ENCODE results near the gene BEST4. TPM values are rescaled to one million over a fixed set of nuclear protein-coding genes. Genes with fewer than 3 reads are reported as not detected.

BEST4 gene
- total and polyA plus RNA-seq, 2 experiments from 2014 or later = 0.48 to 0.83 TPM

DNA sequence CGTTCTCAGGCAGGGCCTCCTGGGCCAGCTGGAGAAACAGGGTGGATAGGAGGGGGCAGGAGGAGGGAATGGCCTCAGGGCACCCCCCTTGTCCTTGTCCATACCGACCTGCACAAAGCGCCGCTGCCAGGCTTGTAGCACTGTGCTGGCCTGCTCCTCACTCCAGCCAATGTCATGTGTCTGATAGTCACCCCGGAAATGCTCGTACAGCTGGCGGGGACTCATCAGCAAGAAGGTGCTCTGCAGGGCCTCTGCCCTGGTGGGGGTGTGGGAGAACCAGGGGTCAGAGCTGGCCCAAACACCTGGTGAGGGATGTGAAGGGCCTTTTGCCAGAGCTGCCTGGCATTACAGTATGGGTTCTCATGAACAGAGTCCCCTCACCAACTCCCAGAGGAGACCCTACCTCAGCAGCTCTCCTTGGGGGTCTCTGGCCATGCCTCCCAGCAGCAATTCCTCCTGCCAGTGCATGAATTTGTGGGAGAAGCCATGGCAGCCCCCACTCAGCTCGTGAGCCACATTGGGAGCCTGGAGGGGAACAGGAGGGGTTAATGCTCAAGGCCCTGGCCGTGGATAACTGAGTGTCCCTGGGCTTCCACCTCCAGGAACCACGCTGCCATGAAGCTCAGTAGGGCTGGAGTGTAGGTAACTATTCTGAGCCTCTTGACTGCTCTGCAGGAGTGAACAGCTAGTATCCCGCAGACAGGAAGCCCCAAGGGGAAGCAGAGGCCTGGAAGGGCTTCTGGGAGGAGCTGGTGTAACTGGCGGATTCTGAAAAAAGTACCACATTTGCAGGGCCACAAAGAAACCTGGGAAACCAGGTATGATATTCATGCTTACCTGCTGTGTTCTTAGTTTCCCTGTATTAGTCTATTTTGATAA lies 41.8 kb upstream of the BEST4 start:
- H3K9me3 ChIP-seq (ENCODE audit: low read depth) = no peaks in the 10 kb centered on the region
- no peak overlapping the region for H3K4me3 ChIP-seq
- H3K4me1 ChIP-seq (ENCODE audit: insufficient read depth) = no peaks in the 10 kb centered on the region
- H2AFZ ChIP-seq = no peak overlapping the region
- TF ChIP-seq EZH2 (IDR thresholded peaks at IDR 0.05; ENCODE audit: borderline replicate concordance) = no peak
- TF ChIP-seq EZH2phosphoT487 (IDR thresholded peaks at IDR 0.05; ENCODE audit: low read depth, severe bottlenecking, unreplicated experiment) = no peak
- TF ChIP-seq, protein P1, sequence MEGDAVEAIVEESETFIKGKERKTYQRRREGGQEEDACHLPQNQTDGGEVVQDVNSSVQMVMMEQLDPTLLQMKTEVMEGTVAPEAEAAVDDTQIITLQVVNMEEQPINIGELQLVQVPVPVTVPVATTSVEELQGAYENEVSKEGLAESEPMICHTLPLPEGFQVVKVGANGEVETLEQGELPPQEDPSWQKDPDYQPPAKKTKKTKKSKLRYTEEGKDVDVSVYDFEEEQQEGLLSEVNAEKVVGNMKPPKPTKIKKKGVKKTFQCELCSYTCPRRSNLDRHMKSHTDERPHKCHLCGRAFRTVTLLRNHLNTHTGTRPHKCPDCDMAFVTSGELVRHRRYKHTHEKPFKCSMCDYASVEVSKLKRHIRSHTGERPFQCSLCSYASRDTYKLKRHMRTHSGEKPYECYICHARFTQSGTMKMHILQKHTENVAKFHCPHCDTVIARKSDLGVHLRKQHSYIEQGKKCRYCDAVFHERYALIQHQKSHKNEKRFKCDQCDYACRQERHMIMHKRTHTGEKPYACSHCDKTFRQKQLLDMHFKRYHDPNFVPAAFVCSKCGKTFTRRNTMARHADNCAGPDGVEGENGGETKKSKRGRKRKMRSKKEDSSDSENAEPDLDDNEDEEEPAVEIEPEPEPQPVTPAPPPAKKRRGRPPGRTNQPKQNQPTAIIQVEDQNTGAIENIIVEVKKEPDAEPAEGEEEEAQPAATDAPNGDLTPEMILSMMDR (IDR thresholded peaks at IDR 0.05; ENCODE audit: poor library complexity) = no peak
- DNase-seq (ENCODE audit: low spot score) = no peak
- no peaks in the 10 kb centered on the region for H3K79me2 ChIP-seq
- H3K36me3 ChIP-seq (replicated peaks; ENCODE audit: insufficient read depth, low read depth) = no peaks in the 10 kb centered on the region
- H3K4me2 ChIP-seq = no peak overlapping the region
- H3K9me2 ChIP-seq (replicated peaks; ENCODE audit: insufficient read depth) = no peaks in the 10 kb centered on the region
- H4K20me1 ChIP-seq (ENCODE audit: insufficient read depth, poor library complexity, severe bottlenecking) = no peaks in the 10 kb centered on the region
- H3K27ac ChIP-seq = no peak overlapping the region
- 91% methylated on average over 12 of the region's 12 CpGs for WGBS (ENCODE audit: low lambda C conversion rate, missing lambda C conversion rate)
- H3K27me3 ChIP-seq = no peaks in the 10 kb centered on the region

DNA sequence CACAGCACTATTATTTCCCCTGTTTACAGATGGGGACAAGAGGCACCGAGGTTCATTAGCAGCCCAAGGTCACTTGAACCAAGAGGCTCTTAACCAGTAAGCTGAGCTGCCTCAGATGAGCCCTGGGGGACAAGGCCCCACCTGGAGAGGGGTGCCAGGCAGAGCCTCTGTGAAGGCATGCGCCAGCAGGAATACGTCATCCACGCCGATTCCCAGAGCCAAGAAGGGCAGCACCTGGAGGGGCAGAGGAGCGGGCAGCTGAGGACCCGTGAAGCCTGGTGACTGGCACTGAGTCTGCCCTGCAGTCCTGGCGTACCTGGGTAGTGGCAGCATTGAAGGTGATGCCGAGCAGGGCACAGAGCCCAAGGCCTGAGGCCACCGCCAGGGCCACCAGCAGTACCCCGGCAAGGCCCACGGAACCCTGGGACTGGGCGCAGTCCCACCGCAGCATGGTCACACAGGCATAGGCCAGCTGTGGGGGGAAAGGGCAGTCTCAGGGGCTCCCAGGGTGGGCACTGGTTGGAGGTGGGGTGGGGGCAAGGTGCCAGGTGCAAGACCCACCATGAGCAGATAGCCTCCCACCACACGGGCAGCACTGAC lies 41.0 kb upstream of the BEST4 start:
- no peaks in the 10 kb centered on the region for H3K36me3 ChIP-seq (replicated peaks; ENCODE audit: insufficient read depth, low read depth)
- H3K9me2 ChIP-seq (replicated peaks; ENCODE audit: insufficient read depth) = no peaks in the 10 kb centered on the region
- H3K27ac ChIP-seq = no peak overlapping the region
- no peaks in the 10 kb centered on the region for H3K79me2 ChIP-seq
- H3K4me3 ChIP-seq = no peak overlapping the region
- 96% methylated on average over 15 of the region's 15 CpGs for WGBS (ENCODE audit: low lambda C conversion rate, missing lambda C conversion rate)
- no peaks in the 10 kb centered on the region for H3K27me3 ChIP-seq
- no peaks in the 10 kb centered on the region for H3K4me1 ChIP-seq (ENCODE audit: insufficient read depth)
- no peak overlapping the region for H2AFZ ChIP-seq
- TF ChIP-seq EZH2phosphoT487 (IDR thresholded peaks at IDR 0.05; ENCODE audit: low read depth, severe bottlenecking, unreplicated experiment) (no peak), EZH2 (IDR thresholded peaks at IDR 0.05; ENCODE audit: borderline replicate concordance) (no peak)
- TF ChIP-seq, protein P1 (IDR thresholded peaks at IDR 0.05; ENCODE audit: poor library complexity) = no peak
- DNase-seq (ENCODE audit: low spot score) = no peak
- no peaks in the 10 kb centered on the region for H3K9me3 ChIP-seq (ENCODE audit: low read depth)
- H4K20me1 ChIP-seq (ENCODE audit: insufficient read depth, poor library complexity, severe bottlenecking) = no peaks in the 10 kb centered on the region
- H3K4me2 ChIP-seq = no peak overlapping the region

DNA sequence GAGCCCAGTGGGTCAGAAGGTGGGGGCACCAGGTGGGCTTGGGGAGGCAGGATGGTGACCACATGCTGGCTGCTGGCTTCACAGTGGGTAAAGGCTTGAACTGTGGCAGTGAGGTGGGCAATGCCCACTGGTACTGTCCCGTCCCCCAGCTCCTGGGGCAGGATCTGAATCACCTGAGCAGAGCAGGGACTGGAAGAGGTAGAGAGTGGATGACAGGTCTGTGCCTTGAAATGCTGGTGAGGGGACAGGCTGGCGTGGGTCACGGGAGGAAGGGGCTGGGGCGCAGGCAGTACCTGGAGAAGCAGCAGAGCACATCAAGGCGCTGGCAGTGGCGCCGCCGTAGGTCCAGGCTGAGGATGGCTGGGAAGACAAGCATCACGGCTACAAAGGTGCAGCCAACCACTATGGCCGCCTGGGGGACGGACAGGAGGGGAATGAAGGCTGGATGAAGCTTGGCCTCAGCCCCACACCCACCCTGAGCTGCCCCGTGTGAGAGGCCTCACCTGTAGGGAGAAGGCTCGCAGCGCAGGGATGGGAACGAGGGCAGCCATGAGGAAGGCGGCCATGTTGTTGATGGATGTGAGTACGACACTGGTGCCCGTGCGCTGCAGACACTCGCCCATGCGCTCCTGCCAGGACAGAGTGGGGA lies 40.2 kb upstream of the BEST4 start:
- WGBS (ENCODE audit: low lambda C conversion rate, missing lambda C conversion rate) = 99% methylated on average over 21 of the region's 21 CpGs

More for the DNA sequence above, 40.2 kb upstream of the BEST4 start:
- H3K4me2 ChIP-seq = no peak overlapping the region
- H2AFZ ChIP-seq = no peak overlapping the region
- no peak for DNase-seq (ENCODE audit: low spot score)
- H3K4me1 ChIP-seq (ENCODE audit: insufficient read depth) = no peaks in the 10 kb centered on the region
- H3K79me2 ChIP-seq = no peaks in the 10 kb centered on the region
- no peaks in the 10 kb centered on the region for H4K20me1 ChIP-seq (ENCODE audit: insufficient read depth, poor library complexity, severe bottlenecking)
- no peaks in the 10 kb centered on the region for H3K9me2 ChIP-seq (replicated peaks; ENCODE audit: insufficient read depth)
- TF ChIP-seq, protein P1 (IDR thresholded peaks at IDR 0.05; ENCODE audit: poor library complexity) = no peak
- TF ChIP-seq EZH2phosphoT487 (IDR thresholded peaks at IDR 0.05; ENCODE audit: low read depth, severe bottlenecking, unreplicated experiment) (no peak), EZH2 (IDR thresholded peaks at IDR 0.05; ENCODE audit: borderline replicate concordance) (no peak)
- no peaks in the 10 kb centered on the region for H3K27me3 ChIP-seq
- H3K27ac ChIP-seq = no peak overlapping the region
- H3K9me3 ChIP-seq (ENCODE audit: low read depth) = no peaks in the 10 kb centered on the region
- no peaks in the 10 kb centered on the region for H3K36me3 ChIP-seq (replicated peaks; ENCODE audit: insufficient read depth, low read depth)
- no peak overlapping the region for H3K4me3 ChIP-seq

All from hepatocyte (in vitro differentiated cells).